Mesenteric fat pad (tissue), 1 donor: Measurements from ENCODE around the gene AGTPBP1. TPM values are rescaled to one million over a fixed set of nuclear protein-coding genes. Genes with fewer than 3 reads are reported as not detected.

ENCODE experiments used
- DNase-seq: peaks from one replicate; pipeline ENCODE4 v3.0.0-alpha.2; 2020; ENCODE audit warnings: low spot score
- total RNA-seq: library from RNA; stranded (reverse); fragmentation: NEBNext Ultra II Directional; extraction: Animal tissue kit (Norgen Biotek cat#: 25700); gene quantifications from one replicate; pipeline ENCODE4 v1.2.1, GENCODE V29; 2021
- donor health status: DM: yes; HTN: yes; CAD: no.

The AGTPBP1 gene
- total RNA-seq, 1 donor from 2014 or later, result 26.8 TPM

DNA sequence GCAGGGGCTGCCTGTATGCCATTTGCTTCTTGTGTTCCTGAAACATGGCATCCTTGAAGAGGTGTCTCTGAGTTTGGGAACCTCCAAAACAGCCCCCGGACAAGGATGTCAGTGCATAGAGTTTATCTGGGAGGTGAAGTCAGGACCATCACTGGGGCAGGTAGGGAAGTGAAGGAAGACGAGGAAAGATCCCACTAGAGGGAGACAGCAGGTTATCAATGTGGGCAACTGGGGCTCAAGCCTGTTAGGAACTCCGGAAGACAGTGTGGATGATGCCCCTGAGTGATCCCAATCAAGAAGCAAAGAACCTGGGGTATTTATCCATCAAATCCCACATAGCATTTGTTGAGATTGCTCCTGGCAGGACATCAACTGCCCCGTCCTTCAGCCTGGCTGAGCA lies 233.1 kb downstream of the AGTPBP1 start:
- no peak for DNase-seq

DNA sequence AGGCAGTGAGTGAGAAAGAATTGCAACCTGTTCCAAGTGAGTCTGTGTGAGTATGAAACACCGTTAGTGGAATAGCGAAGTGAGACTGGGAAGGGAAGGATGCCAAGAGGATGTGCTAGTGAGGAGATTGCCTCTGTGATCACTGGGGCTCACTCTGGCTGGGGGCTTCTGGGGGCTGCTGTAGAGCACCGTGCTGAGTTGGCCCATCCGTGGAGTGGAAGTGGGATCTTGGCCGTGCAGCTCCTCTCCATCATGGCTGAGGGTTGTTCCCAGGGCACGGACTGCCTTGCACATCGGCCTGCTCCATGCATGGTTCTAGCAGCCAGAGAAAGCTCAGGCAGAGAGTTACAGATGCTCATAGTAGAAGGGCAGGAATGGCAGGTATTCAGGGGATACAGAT lies 236.1 kb downstream of the AGTPBP1 start:
- DNase-seq, result no peak

DNA sequence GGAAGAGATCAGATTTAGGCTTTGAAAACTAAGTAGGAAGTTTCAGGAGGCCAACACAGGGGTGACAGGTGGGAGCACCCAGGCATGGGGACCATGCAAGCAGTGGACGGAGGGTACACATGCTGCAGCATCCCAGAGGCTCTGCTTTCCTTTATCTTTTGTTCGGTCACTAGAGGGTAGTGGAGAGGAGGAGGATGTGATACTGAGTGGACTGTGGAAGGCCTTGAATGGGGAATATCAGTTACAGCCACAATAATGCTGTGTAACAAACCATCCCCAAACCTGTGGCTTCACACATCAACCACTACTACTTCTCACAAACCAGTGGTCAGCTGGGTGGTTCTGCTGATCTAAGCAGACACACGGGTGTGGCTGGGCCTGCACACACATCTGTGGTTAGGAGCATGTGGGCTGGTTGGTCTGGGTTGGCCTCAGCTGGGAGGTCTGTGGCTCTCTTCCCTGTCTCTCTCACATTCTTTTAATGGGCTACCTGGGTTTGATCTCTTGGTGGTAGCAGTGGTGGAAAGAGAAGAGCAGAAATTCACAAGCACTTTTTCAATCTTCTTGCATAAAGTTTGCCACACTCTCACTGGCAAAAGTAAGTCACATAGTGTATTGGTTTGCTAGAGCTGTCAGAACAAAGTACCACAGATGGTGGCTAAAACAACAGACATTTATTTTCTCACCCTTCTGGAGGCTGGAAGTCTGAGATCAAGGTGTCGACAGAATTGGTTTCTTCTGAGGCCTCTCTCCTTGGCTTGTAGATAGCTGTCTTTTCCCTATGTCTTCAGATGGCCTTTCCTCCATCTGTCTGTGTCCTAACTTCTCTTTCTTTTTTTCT lies 238.7 kb downstream of the AGTPBP1 start:
- DNase-seq, result no peak

DNA sequence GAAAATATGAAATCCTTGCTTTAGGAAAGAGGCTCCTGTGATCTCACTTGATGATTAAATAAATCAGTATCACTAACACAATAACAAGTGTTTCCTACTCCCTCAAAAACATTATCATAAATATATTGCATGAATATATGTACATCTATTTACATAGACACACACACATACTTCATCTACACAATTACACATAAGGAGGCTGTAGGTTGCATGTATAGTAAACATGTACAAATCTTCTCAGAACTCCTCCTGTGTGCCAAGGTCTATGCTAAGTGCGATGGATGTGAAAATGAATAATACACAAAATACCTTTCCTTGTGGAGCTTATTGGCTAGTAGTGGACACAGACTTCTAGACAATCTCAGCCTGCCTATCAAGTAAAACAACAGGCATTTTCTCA lies 239.9 kb downstream of the AGTPBP1 start:
- DNase-seq, result no peak

DNA sequence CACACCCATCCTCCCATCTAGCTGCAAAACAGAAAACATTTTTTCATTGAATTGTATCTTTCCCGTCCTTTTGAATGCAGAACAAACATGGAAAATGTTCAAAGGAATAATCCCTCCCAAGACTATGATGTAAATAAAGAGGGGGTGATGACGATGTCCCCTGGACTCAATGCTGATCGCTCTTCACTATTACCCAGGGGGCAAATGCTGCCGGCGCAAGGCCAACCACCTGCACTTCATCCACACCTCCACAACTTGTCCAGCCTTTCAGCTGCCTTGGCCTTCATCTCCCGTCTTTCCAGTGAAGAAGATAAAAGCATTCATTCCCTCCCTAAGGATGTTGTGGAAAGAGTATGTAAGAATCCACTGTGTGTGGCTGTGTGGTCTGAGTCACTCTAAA lies 240.3 kb downstream of the AGTPBP1 start:
- DNase-seq, result no peak

Other genes starting within 250 kb of the AGTPBP1 start
- gene NAA35, start 199.2 kb upstream of the AGTPBP1 start, total RNA-seq, result 21.0 TPM